Omental fat pad (tissue), 4 donors: ENCODE results near the gene GOLGA1. TPM values are rescaled to one million over a fixed set of nuclear protein-coding genes. Genes with fewer than 3 reads are reported as not detected.

ENCODE experiments used
- ATAC-seq: fragments of 150-250 bp; one replicate; pipeline ENCODE4 v1.9.1; 2016; ENCODE audit warnings: mild to moderate bottlenecking, moderate library complexity; ENCODE audit not compliant: low FRiP score
- DNase-seq: peaks from one replicate; pipeline ENCODE4 v3.0.0-alpha.2; 2019; ENCODE audit warnings: low spot score
- total RNA-seq, 4 donors: library from RNA; depleted of rRNA; stranded (reverse); fragments of >200 nt; gene quantifications; one replicate each; pipeline ENCODE4 v1.1.0, GENCODE V29; 2016
- TF ChIP-seq, protein P1 (sequence below), 3 donors: fragments of 450-650 bp; IDR thresholded peaks; one replicate each; pipeline ENCODE4 v1.5.1; 2016 to 2017; ENCODE audit warnings: antibody characterized with exemption in 3 of 3, mild to moderate bottlenecking in 3 of 3, moderate library complexity in 2 of 3

Gene GOLGA1
- total RNA-seq, 4 donors from 2014 or later: 13.3 to 31.5 (median 19.7) TPM

DNA sequence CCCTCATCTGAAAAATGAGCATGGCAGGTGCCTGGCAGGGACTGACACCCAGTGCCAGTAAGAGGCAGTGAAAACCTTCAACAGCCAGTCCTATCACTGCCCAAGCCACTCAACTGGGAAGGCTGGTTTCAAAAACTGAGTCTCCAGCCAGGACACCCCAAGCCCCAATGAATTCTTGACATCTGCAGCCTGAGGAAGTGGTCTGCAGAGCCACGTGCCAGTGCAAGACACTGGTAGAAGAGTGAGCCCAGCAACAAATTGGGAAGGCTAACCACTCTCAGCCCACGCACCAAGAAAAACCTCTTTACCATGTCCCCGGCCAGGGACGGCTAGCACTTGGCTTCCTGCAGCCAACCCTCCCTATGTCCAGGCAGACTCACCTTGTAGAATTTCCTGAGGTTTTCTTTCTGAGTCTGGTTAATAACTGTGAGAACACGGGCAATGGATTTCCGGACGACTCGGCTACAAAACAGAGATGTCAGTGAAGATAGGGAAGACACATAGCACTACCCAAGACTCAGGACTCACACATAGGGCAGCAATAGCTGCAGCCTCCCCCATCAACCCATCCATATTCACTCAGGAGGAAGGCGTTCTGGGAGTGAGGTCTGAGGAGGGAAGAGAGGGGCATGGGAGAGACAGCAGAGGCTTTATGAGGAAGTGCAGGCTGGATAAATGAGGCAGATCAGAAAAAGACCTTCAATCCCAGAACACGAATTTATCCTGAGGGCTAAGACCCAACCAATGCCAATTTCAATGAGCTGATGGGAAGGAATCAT, 80.9 kb downstream of the GOLGA1 start:
- no peak for DNase-seq
- ATAC-seq: no peak
- TF ChIP-seq, protein P1, sequence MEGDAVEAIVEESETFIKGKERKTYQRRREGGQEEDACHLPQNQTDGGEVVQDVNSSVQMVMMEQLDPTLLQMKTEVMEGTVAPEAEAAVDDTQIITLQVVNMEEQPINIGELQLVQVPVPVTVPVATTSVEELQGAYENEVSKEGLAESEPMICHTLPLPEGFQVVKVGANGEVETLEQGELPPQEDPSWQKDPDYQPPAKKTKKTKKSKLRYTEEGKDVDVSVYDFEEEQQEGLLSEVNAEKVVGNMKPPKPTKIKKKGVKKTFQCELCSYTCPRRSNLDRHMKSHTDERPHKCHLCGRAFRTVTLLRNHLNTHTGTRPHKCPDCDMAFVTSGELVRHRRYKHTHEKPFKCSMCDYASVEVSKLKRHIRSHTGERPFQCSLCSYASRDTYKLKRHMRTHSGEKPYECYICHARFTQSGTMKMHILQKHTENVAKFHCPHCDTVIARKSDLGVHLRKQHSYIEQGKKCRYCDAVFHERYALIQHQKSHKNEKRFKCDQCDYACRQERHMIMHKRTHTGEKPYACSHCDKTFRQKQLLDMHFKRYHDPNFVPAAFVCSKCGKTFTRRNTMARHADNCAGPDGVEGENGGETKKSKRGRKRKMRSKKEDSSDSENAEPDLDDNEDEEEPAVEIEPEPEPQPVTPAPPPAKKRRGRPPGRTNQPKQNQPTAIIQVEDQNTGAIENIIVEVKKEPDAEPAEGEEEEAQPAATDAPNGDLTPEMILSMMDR (IDR thresholded peaks at IDR 0.05): no peak

DNA sequence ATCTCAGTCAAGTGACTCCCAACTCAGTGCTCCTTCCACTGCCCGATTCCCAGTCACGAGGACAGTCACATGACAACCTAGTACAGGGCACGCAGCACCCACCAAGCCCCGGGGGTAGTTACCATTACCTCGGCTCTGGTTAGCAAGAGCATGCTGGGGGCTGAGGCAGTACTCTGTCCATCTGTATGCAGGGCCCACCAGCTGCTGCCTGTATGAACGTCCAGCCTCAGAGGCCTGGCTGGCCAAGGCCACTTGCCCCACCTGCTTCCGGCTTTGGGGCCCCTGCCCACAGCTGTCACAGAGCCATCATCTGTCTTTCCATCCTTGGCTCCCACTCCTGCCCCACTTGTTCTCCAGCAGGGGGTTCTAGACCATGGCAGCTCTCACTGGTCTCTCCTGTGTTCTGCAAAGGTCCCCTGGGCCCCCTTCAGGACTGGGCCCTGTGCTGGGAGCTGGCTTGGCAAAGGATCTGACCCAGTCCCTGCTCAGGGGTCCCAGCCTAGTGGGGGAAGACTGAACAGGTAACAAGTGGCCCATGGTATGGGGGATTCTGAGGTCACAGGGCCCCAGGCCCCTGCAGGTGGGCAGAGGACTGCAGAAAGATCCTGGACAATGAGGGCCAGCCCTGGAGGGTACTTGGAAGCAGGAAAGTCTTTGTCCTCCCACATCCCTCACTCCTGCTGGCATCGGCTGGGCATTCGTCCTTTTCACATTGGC, 82.4 kb downstream of the GOLGA1 start:
- TF ChIP-seq, protein P1 (IDR thresholded peaks at IDR 0.05): no peak
- ATAC-seq: no peak

DNA sequence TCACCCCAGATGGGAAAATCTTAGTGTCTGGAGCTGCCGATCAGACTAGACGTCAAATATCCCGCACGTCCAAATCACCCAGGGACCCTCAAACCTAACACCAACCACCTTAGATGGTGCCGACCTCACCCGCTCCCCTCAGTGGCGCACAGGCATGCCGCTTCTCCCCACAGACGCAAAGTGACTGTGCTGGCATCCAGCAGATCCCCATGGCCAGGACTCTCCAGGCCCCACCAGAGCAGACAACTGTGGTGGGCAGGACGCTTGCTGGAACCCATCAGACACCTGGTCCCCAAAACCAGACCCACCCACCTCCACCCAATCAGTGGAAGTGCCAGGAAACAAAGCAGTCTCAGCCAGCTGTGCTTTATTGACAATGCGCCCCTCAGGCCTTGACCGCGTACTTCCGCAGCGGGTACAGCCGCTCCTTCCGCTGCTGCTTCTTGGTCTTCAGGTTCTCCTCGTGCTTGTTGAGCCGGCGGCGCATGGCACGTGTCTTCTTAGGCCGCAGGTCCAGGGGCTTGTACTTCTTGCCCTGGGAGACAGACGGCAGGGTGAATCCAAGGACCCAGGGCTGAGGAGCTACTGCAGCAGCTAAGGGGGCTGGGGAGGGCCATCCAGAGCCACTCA, 83.2 kb downstream of the GOLGA1 start:
- no peak for ATAC-seq
- no peak for DNase-seq
- TF ChIP-seq, protein P1 (IDR thresholded peaks at IDR 0.05): no peak

More for the DNA sequence above, 82.4 kb downstream of the GOLGA1 start:
- no peak for DNase-seq

DNA sequence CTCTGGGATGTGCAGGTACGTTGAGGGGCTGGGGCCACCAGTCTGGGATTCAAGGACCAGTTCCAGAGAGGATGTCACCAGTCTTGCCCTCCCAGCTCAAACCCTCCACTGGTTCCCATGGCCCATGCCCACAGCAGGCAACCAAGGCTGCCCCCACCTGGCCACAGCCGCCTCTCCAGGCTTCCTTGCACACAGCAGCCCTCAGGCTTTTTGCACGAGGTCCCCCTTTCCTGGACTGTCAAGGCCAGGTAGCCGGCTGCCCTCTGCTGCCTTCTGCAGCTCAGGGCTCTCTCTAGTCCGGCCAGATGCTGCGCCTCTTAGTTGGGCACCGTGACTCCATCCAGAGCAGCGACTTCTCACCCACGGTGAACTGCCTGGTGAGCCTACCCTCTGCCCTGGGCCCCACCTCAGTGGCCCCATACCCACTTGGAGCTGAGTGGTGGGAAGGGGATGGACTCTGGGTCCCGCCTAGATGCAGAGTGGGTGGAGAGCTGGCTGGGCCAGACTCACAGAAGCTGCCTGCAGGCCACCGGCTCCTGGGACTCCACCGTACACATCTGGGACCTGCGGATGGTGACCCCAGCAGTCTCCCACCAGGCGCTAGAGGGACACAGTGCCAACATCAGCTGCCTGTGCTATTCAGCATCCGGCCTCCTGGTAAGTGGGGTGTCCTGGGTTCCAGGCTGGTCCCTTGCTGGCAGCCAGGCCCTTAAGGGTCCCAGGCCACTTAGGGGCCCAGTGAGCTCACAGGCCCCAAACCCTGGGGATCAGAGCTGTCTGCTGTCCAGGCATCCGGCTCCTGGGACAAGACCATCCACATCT, 84.7 kb downstream of the GOLGA1 start:
- DNase-seq (no peak), ATAC-seq (no peak)
- TF ChIP-seq, protein P1 (IDR thresholded peaks at IDR 0.05): no peak

DNA sequence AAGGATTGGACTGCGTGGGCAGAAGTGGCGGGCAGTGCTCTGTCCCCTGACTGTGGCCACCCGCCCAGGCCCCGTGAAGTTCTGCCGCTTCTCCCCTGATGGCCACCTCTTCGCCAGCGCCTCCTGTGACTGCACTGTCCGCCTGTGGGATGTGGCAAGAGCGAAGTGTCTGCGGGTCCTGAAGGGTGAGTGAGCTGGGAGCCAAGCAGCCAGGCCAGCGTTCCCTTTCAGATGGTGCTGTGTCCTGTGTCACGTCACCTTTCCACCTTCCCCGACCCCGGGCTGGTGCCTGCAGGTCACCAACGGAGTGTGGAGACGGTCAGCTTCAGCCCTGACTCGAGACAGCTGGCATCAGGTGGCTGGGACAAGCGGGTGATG, 85.3 kb downstream of the GOLGA1 start:
- DNase-seq (no peak), ATAC-seq (no peak)
- TF ChIP-seq, protein P1 (IDR thresholded peaks at IDR 0.05): no peak

DNA sequence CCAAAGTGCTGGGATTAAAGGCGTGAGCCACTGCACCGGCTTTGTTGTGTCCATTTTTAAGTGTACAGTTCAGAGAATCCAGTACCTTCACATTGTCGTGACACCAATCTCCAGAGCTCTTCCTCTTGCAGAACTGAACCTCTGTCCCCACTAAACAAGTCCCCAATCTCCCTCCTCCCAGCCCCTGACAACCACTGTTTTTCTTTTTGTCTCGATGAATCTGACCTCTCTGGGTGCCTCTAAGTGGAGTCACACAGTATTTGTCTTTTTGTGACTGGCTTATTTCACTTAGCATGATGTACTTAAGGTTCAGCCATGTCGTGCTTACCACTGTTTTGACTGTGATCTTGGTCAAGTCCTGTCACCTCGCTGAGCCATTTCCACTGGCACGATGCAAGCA, 86.1 kb downstream of the GOLGA1 start:
- no peak for ATAC-seq
- TF ChIP-seq, protein P1 (IDR thresholded peaks at IDR 0.05): no peak
- DNase-seq: no peak
